ENCODE measurements around the gene TOR4A.
"Not testable (repeated sequence)": the region's sequence is repeated elsewhere in the genome, so short reads cannot be mapped to it uniquely, and the experiment has no call there.

The TOR4A gene

DNA sequence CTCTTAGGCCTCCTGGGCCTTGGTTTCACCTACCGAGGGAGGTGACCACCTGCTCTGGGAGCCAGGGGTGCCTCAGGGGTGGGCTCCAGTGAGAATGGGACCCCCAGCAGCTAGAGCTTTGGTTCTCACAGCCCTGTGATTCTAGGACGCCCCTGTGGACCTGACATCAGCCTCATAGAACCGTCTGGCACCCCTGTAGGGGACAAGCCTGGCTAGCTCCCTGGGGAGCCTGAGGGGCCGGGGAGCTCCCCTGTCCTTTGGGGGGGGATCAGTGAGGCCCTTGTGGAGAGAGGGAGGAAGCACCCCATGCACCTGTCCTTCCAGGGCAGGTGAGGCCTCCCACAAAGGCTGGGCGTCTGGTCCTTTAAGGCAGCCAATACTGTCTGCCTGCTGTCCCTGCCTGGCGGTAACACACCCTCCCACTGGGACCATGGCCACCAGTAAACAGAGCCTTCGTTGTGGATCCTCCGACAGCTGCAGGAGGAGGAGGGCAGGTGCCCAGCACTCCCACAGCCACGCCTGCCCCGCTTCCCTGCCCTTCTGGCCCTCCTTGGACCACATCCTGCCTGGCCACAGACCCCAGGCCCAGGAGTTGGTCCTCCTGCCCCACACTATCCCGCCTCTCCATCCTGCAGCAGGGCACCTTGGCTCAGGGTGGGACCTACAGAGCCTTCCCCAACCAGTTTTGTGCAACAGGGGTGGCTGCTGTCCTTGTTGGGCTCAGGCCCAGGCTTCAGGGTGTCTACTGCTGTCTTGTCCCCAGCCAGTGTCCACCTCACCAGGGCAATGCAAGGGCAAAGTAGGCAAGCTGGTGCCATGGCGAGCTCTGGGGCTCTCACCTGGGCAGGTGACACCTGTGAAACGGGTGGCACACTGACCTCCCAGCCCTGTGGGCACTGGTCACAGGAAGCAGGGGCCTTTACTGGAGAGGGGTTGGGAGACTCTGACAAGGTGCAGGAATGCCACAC, 39.5 kb upstream of the TOR4A start:
- DNase-seq (ENCODE audit: low spot score), result no peak

DNA sequence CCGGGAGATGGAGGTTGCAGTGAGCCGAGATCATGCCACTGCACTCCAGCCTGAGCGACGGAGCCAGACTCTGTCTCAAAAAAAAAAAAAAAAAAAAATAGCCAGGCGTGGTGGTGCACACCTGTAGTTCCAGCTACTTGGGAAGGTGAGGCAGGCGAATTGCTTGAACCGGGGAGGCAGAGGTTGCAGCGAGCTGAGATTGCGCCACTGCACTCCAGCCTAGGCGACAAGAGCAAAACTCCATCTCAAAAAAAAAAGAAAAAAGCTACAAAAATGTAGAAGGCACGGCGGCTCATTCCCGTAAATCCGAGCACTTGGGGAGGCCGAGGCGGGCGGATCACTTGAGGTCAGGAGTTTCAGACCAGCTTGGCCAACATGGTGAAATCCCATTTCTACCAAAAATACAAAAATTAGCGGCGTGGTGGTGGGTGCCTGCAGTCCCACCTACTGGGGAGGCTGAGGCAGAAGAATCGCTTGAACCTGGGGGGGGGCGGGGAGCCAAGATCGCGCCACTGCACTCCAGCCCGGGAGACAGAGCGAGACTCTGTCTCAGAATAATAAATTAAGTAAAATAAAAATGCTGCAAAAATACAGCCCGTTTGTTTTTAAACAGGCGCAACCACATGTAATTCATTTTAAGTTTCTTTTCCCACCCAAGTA, 37.9 kb upstream of the TOR4A start:
- DNase-seq (ENCODE audit: low spot score), result not testable (repeated sequence)

DNA sequence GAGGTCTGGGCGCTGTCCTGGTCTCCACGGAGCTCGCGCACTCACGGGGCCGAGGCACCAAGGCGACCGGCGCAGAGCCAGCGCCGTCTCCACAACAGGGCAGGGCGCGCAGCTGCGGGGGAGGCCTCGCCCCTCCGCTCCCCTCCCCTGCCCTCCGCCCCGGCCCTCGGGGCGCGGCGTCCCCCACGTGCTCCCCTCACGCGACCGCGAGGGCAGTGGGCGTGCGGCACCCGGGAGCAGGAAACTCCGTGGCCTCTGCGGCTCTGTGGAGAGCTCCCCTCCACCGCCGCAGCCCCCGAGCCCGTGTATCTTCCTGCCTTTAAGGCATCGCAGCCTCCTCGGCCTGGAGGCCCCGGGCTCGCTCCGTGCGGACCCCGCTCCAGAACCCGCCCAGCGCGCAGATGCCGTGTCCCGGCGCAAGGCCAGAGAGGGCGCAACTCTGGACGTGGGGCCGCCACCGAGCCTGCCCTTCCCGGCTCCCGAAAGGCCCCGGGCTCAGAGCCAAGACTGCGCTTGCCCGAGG, 37.1 kb upstream of the TOR4A start:
- no peak for DNase-seq (ENCODE audit: low spot score)

DNA sequence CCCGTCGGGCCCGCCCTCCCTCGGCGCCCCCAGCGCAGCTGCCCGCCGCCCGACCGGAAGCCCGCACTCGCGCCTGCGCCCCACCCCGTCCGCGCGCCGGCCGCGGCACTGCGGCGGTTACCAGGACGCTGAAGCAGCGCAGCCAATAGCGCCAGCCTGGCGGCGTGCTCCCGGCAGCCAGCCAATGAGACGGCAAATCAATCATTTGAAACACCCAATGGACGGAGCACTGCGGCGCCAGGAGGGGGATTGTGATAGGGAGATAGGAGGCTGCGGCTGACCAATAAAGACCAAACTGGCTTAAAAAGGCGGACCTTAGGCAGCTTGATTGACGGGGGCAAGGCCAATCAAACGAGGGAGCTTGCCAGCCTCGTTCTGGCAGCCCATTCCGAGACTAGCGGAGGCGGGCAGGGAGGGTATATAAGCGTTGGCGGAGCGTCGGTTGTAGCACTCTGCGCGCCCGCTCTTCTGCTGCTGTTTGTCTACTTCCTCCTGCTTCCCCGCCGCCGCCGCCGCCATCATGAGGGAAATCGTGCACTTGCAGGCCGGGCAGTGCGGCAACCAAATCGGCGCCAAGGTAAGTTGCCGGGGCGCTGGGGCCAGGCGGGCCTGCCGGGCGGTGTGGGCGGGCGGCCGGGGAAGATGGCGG, 36.6 kb upstream of the TOR4A start, which contains the start of gene TUBB4B:
TUBB4B (plus strand) TSS at position 447 of the 649 bp plus-strand sequence; CDS start at position 521, 74 bp downstream.
- DNase-seq (ENCODE audit: low spot score), result peak; percentile 96

DNA sequence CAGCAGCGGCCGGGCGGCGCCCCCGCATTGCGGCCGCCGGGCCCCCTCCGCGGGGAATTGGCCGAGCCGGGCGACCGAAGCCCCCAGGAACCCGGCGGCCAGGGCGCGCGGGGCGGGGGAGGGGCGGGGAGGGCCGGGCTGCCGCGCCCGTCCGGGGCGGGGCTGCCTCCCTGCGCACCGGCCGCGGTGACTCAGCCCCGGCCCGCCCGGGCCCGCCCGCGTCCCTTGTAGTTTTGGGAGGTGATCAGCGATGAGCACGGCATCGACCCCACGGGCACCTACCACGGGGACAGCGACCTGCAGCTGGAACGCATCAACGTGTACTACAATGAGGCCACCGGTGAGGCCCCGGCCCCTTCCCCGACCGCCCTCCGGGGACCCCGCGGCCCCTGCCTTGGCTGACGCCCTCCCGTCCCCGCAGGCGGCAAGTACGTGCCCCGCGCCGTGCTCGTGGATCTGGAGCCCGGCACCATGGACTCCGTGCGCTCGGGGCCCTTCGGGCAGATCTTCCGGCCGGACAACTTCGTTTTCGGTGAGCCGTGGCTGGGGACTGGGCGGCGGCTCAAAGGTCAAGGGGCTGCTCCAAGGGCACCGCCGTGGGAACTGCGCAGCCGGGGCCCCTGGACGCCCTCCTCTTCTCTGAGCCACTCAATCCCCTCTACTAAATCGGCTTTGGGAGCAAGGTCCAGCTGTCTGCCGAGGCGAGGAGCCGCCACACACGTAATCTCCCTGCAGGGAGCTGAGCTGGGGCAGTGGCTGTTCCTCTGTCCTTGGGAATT, 35.8 kb upstream of the TOR4A start:
- DNase-seq (ENCODE audit: low spot score), result peak; percentile 70

DNA sequence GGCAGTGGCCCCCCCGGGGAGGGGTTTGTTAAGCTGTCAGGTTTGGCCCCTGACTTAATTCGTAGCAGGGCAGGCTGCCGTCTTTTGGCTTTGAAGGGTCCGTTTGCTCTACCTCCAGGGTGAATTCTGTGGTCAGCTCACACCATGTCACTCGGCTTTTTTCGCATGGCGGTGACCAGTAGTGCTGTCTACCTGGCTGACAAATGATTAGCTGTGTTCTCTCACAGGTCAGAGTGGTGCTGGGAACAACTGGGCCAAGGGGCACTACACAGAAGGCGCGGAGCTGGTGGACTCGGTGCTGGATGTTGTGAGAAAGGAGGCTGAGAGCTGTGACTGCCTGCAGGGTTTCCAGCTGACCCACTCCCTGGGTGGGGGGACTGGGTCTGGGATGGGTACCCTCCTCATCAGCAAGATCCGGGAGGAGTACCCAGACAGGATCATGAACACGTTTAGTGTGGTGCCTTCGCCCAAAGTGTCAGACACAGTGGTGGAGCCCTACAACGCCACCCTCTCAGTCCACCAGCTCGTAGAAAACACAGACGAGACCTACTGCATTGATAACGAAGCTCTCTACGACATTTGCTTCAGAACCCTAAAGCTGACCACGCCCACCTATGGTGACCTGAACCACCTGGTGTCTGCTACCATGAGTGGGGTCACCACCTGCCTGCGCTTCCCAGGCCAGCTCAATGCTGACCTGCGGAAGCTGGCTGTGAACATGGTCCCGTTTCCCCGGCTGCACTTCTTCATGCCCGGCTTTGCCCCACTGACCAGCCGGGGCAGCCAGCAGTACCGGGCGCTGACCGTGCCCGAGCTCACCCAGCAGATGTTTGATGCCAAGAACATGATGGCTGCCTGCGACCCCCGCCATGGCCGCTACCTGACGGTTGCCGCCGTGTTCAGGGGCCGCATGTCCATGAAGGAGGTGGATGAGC, 35.0 kb upstream of the TOR4A start:
- no peak for DNase-seq (ENCODE audit: low spot score)

DNA sequence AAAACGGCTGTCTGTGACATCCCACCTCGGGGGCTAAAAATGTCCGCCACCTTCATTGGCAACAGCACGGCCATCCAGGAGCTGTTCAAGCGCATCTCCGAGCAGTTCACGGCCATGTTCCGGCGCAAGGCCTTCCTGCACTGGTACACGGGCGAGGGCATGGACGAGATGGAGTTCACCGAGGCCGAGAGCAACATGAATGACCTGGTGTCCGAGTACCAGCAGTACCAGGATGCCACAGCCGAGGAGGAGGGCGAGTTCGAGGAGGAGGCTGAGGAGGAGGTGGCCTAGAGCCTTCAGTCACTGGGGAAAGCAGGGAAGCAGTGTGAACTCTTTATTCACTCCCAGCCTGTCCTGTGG, 34.3 kb upstream of the TOR4A start:
- not testable (repeated sequence) for DNase-seq (ENCODE audit: low spot score)

DNA sequence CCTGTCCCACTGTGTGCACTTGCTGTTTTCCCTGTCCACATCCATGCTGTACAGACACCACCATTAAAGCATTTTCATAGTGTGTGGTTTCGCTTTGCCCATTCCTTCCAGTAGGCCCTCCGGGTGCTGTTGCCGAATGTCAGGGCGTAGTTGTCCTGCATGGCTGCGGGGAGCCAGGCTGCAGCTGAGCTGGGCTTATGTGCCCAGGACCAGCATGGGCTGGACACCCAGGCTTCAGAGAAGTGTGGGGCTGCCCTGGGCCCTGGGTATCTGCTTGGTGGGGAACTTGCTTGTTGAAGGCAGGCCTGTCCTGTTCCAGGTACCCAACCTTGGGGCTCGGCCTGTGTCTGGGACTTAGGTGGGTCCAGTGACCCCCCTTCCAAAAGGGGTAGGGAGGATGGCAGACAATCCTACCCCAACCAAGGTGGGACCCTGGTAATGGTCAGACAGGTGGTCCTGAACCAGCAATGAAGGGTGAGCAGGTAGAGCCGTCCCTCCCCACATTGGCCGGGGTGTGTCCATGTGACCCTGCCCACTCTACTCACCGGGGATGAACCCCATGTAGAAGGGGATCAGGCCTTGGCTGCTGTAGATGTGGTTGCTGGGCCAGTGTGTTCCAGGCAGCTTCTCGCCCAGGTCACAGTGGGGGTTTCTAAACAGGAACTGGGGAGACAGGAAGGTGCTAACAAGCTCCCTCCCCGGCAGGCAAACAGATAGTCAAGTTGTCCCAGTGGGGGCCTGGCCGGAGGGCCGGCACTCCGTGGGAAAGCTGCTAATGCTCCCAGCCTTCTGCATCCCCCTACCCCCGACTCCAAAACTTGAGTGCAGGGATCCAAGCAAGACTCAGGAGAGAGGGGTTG, 33.7 kb upstream of the TOR4A start:
- no peak for DNase-seq (ENCODE audit: low spot score)

DNA sequence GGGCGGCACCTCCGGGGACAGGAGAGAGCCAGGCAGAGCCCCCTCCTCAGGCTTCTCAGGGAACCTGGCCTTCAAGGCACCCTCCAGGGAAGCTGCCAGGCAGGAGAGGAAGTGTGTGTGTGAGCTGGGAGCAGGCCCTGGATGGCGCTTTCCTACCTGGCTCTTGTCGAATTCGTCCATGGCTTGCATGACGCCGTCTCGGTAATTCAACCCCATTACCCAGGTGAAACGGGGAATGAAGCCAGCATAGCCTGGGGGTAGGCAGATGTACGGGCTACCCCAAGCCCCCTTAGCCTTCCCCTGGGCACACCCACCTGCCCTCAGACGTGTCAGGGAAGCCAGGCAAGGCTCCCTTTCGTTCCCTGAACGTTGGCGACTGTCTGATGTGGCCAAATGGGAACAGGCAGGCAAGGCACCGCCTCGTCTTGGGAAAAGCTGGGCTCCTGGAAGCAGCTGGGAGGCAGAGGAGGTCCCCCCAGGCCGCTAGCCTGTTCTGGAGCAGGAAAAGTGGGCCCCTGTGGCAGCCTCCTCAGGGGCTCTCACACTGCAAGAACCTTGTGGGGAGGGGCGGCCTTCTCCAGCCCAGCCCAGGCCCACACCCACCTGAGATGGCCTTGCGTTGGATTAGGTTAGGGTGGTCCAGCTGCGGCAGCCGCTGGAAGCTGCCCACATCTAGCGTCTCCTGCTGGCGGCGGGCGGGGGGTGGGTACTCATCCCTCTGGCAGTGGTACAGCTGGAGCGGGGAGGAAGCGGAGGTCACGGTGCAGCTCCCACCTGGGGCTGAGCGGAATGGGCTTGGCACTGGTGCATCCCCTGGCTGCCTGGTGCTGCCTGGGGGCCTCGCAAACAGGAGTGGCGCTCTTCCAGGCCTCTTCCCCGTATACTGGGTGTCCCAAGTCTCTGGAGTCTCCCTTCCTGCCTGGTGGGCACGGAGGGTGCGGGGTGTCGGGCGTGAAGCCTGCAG, 32.8 kb upstream of the TOR4A start:
- peak; percentile 60 for DNase-seq (ENCODE audit: low spot score)

DNA sequence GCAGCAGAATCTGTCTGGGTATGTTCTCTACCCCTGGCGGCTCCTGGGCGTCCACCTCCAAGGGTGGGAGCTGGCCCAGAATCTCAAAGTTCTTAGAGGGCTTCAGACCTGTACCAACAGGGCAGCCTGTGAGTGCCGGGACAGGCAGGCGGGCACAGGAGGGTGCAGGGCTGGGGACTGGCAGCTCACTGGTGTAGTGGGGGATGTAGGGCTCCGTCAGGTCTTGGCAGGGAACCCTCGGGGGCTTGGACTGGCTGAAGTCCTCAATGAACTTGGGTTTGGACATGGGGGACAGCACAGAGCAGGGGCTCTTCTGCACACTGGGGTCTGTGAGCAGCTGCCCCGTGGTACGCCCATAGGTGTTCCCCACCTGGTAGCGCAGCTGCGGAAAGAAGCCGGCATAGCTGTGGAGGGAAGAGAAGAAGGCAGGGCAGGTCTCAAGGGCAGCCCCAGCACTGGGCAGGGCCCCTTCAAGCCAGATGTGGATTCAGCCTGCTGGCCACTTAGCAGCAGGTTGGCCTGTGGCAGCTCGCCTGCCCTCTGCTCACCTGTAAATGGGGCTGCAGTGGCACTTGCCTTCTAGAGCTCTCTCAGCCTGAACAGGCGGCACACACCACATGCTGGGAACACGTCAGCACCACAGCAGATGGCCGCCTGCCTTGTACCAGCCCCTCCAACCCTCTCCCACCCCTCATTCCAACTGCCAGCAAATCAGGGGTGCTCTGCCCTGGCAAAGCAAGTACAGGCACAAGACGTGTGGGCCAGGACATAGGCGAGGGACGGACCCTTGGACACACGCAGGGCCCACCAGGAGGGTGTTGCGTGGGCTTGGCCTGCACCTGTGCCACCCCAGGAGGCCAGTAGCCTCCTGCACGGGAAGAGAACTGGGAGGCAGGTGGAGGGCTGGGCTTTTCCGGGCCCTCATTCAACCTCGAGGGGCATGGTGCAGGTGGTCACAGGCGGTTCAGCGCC, 31.8 kb upstream of the TOR4A start:
- DNase-seq (ENCODE audit: low spot score), result no peak

DNA sequence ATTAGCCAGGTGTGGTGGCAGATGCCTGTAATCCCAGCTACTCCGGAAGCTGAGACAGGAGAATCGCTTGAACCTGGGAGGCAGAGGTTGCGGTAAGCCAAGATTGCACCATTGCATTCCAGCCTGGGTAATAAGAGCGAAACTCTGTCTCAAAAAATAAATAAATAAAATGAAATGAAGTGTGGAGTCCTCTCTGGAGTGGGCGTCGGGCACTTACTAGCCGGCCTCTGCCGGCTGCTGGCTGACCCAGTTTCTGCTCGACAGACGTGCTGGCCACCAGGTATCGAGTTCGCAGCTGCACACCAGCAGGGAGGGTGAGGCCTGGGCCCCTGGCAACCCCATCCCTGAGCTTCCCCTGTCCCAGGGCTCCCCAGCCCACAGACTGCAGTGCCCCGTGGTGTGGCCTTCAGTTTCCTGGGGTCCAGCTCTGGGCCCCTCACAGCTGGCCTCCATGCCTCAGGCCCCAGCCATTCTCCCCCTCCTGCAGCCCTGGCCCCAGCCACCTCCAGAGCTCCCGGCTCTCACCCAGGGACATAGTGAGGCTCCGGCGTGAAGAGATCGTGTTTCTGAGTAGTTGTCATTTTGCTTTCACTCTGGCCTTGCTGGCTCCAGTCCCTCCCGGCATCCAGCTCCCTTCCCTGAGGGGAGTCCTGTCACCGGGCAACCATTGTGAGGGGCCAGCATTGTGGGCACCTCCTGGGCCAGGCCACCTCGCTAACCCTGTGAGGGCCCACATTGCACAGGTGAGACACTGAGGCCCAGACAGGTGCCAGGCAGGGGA, 30.2 kb upstream of the TOR4A start:
- DNase-seq (ENCODE audit: low spot score), result no peak

DNA sequence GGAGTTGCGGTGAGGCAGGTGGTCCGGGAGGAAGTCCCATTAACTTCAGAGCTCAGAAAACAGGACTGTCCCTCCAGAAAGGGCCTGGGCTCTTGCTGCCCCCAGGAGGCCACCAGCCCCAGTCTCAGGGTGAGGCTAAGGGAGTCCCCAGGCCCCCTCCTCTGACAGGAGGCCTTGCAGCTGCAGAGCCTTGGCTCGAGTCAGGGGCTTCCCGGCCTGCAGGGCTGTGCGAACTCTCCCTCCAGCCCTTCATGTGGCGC, 29.7 kb upstream of the TOR4A start:
- no peak for DNase-seq (ENCODE audit: low spot score)

DNA sequence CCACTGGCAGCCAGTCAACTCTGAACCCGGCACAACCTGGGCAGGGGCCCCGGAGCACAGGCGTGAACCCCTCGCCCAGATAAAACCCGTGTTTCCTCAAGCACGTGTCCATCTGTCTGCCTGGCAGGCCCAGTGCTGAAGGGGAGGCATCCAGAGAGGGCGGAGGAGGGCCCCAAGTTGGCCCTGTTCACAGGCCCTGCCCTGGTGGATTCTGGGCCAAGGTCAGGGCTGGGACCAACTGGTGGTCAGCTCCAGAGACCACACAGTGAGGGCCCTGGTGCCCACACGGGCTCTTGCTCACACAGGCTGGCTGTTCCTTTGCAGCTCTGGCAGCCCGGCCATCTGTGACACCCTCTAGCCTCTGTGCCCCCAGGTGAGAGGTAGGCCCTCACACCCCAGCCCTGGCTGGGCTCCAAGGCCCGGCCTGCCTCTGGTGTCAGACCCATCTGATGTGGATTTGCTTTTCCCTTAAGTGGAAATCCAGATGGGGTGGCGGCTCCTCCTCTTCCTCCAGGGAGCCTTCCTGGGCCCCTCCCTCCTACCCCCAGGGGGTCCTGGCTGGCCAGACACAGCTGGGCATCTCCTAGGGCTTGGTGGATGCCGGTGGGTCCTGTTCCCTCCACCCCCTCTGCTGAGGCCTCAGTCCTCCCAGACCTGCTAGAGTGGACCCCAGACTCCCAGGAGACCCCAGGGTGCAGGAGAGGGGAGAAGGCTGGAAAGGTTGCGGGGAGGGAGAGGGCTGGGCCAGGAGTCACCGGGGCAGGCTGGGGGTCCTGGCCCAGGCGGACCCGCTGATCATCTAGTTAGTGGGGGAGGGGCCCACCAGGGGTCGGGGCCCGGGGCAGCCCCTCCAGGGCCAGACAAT, 27.0 kb upstream of the TOR4A start:
- no peak for DNase-seq (ENCODE audit: low spot score)

DNA sequence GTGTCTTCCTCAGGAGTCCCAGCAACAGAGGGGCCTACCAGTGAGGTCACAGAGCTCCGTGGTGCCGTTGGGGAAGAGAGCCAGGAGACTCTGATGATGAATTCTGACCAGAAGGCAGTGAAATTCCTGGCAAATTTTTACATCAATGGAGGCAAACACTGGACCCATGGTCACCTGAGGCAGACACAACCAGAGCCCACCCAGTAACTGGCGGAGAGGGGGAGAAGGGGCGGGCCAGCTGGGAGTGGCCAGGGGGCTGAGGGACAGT, 26.4 kb upstream of the TOR4A start, which contains the start of gene STPG3:
STPG3 (plus strand) TSS at position 93 of the 268 bp plus-strand sequence; CDS start at position 94, 1 bp downstream.
- no peak for DNase-seq (ENCODE audit: low spot score)

DNA sequence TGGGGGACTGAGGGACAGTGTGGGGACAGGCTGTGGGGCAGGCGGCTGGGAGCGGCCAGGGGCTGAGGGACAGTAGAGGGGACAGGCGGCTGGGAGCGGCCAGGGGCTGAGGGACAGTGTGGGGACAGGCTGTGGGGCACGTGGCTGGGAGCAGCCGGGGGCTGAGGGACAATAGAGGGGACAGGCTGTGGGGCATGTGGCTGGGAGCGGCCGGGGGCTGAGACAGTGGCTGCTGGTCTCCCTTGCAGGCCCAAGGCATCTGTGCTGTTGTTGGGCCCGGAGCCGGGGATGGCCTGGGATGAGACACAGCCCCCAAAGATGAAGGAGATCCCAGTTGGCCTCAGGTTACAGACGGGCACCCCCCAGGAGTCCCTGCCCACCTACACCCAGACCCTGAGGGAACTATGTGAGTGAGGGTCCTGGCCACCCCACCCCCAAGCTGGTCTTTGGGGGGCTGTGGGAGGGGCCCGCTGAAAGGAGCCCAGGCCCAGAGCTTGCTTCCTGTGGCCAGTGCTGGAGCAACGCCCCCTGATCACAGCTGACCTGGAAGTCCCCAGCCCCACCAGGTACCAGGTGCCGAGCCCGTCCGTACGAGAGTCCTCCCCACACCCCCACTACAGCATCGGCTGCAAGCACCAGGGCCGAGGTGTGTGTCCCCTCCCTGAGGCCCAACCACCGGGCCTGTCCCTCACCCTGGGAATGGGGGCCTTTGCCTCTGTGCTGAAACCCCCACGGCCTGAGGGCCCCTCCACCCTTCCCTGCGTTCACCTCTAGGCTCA, 25.8 kb upstream of the TOR4A start:
- DNase-seq (ENCODE audit: low spot score), result no peak
